Measurements from ENCODE around the gene FASN. TPM values are rescaled to one million over a fixed set of nuclear protein-coding genes. Genes with fewer than 3 reads are reported as not detected.

The FASN gene
- total RNA-seq, 1 experiment from 2014 or later: 433 TPM

- H2BK5ac ChIP-seq (ENCODE audit: insufficient read length, low read length): no peak overlapping the region
- no peak overlapping the region for H3K4ac ChIP-seq (ENCODE audit: low read depth, low read length)
- DNase-seq: no peak
- H3K79me2 ChIP-seq (ENCODE audit: insufficient read depth, low read length): peaks cover 10% of the 10 kb centered on the region; the same call in 1 of the 2 replicates
- H3K9me3 ChIP-seq (ENCODE audit: control insufficient read depth, low read depth, low read length): no peaks in the 10 kb centered on the region
- Mint-ChIP-seq H3K36me3 (ENCODE audit: insufficient read depth in 1 of 3, low read depth in 3 of 3) (peaks cover 0 to 5% (median 4%) of the 10 kb centered on the region in 3 experiments; a peak in 4 of 7 replicates), H3K27ac (peak overlapping the region in 1 of 3 experiments; percentile 76; a peak in 3 of 7 replicates), H3K9me3 (no peaks in the 10 kb centered on the region), H3K4me3 (no peak overlapping the region), H3K27me3 (ENCODE audit: low read depth) (peaks cover 3% of the 10 kb centered on the region; the same call in 1 of the 2 replicates), H3K4me1 (peaks cover 35 to 68% of the 10 kb centered on the region in 2 experiments)
- no peak overlapping the region for H2BK15ac ChIP-seq (ENCODE audit: low read depth, low read length)
- peaks cover 2% of the 10 kb centered on the region for H3K79me1 ChIP-seq (ENCODE audit: insufficient read depth, low read depth, low read length, poor library complexity, severe bottlenecking)
- H3K27ac ChIP-seq (ENCODE audit: insufficient read length, low read depth, low read length): no peak overlapping the region
- no peak overlapping the region for H2BK12ac ChIP-seq (ENCODE audit: insufficient read length, low read depth, low read length)
- no peak overlapping the region for H3K9ac ChIP-seq (ENCODE audit: extremely low read depth, insufficient read length, low read length)
- H3K56ac ChIP-seq (ENCODE audit: insufficient read length, low read depth, low read length): no peak overlapping the region
- no peaks in the 10 kb centered on the region for H4K20me1 ChIP-seq (ENCODE audit: control insufficient read depth, insufficient read depth, insufficient read length)
- no peaks in the 10 kb centered on the region; the same call in 1 of the 2 replicates for H3K4me1 ChIP-seq (ENCODE audit: insufficient read depth, low read length)
- no peak overlapping the region for H4K5ac ChIP-seq (ENCODE audit: insufficient read length, low read depth, low read length)
- H2BK120ac ChIP-seq (ENCODE audit: low read depth, low read length, poor library complexity, severe bottlenecking): no peak overlapping the region
- no peak overlapping the region for H3K14ac ChIP-seq (ENCODE audit: insufficient read depth, low read length)
- H2AFZ ChIP-seq (ENCODE audit: low read length): no peak overlapping the region
- H3T11ph ChIP-seq (ENCODE audit: low read length): no peak overlapping the region
- no peak overlapping the region for H3K18ac ChIP-seq (ENCODE audit: insufficient read length, low read depth, low read length)
- H4K8ac ChIP-seq (replicated peaks; ENCODE audit: insufficient read length, low read depth, low read length): no peak overlapping the region
- H3K27me3 ChIP-seq (ENCODE audit: insufficient read depth, low read length): no peaks in the 10 kb centered on the region
- H2BK20ac ChIP-seq (ENCODE audit: low read depth, low read length, poor library complexity, severe bottlenecking): no peak overlapping the region
- no peak for TF ChIP-seq CTCF (conservative IDR thresholded peaks at IDR 0.05)
- H2AK5ac ChIP-seq (ENCODE audit: insufficient read length, low read length): no peak overlapping the region
- H3K23ac ChIP-seq (ENCODE audit: insufficient read length, low read depth, low read length): no peak overlapping the region
- H3K23me2 ChIP-seq (ENCODE audit: insufficient read length, low read depth, low read length, poor library complexity, severe bottlenecking): peaks cover 9% of the 10 kb centered on the region
- WGBS (ENCODE audit: extremely low coverage, insufficient read length, low lambda C conversion rate): no CpG with 5 or more reads among the region's 10 CpGs
- H4K91ac ChIP-seq (ENCODE audit: insufficient read length, low read depth, low read length): no peak overlapping the region
- H3K4me2 ChIP-seq (ENCODE audit: insufficient read depth, insufficient read length, low read length): no peak overlapping the region
Observed at GRCh38 chr17:82101301-82101715, 3.3 kb upstream of the FASN start.

Measured in H9 (cell line).